ENCODE measurements around the gene UBE4B. TPM values are rescaled to one million over a fixed set of nuclear protein-coding genes. Genes with fewer than 3 reads are reported as not detected.

The UBE4B gene
- total and polyA plus RNA-seq, 2 of the 4 experiments (the other 2 are of a cell fraction) = 26.5 to 39.3 TPM

DNA sequence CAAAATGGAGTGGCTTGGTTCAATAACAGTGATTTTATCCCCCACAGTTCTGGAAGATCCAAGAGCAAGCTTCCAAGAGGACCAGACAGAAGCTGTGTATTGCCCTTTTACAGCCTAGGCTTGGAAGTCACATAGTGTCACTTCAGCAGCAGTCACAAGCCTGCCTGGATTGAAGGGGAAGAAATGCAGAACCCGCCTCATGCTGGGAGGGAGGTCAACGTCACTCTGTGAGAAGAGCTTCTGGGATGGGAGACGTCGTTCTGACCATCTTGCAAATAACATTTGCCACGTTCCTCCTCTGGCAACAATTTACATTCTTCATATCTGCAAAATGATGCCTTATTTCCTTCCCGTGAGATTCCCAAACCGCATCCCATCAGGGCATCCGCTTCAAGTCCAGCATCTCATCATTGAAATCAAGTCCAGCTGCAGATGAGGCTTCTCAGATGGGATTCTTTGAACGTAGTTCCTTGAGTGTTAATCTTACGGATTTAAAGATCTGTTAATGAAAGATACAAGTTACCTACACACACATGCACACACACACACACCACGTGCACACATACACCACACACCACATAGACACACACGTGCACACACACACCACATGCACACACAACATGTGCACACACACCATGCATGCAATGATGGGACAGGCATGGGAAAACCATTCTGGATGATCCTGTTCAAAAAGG is 153.7 kb downstream of the UBE4B start:
- dilution Hi-C loops (cut with HindIII; ENCODE audit: low sequenced_read_pairs, unreplicated experiment) (no loop called here), in situ Hi-C loops (cut with MboI; ENCODE audit: low sequenced_read_pairs) (no loop called here), intact Hi-C loops (cut with micrococcal nuclease) (no loop called here)
- Histone ChIP-seq H2BK15ac (ENCODE audit: low read depth, low read length) (no peak overlapping the region), H3K9ac (ENCODE audit: low read depth, low read length) (no peak overlapping the region), H4K20me1 (ENCODE audit: insufficient read depth, low read length) (no peaks in the 10 kb centered on the region), H3K9me3 (ENCODE audit: control insufficient read depth, insufficient read depth, low read length) (no peaks in the 10 kb centered on the region), H3K4me2 (ENCODE audit: low read depth, low read length) (no peak overlapping the region), H3K79me1 (ENCODE audit: low read depth in 1 of 2, low read length in 2 of 2) (no peaks in the 10 kb centered on the region), H3K14ac (replicated peaks; ENCODE audit: low read depth, low read length) (no peak overlapping the region), H3K27me3 (ENCODE audit: control insufficient read depth, insufficient read depth, low read length) (no peaks in the 10 kb centered on the region), H3K27ac (ENCODE audit: insufficient read depth, low read length) (no peak overlapping the region), H3K4me3 (ENCODE audit: insufficient read depth, low read depth, low read length) (no peak overlapping the region), H2BK20ac (ENCODE audit: low read depth, low read length) (no peak overlapping the region), H3K23ac (ENCODE audit: low read depth, low read length) (no peak overlapping the region), H2AK5ac (ENCODE audit: low read depth, low read length) (no peak overlapping the region), H2BK120ac (ENCODE audit: low read depth, low read length) (no peak overlapping the region), H3K4ac (ENCODE audit: low read depth, low read length) (no peak overlapping the region), H3K56ac (ENCODE audit: extremely low read depth, insufficient read depth, low read length) (no peak overlapping the region), H4K5ac (ENCODE audit: low read depth, low read length) (no peak overlapping the region), H2BK5ac (ENCODE audit: low read depth, low read length, poor library complexity, severe bottlenecking) (no peak overlapping the region), H3K4me1 (ENCODE audit: control insufficient read depth, insufficient read depth, low read length) (no peaks in the 10 kb centered on the region), H2AFZ (replicated peaks; ENCODE audit: low read length, poor library complexity) (no peak overlapping the region), H3K18ac (ENCODE audit: low read depth, low read length) (no peak overlapping the region), H4K8ac (ENCODE audit: low read depth in 2 of 2, low read length in 2 of 2) (no peak overlapping the region), H2AK9ac (replicated peaks; ENCODE audit: low read depth, low read length, poor library complexity) (no peak overlapping the region), H3K9me1 (ENCODE audit: insufficient read depth, low read length) (no peaks in the 10 kb centered on the region), H3K36me3 (ENCODE audit: control insufficient read depth, insufficient read depth, low read length) (no peaks in the 10 kb centered on the region), H4K91ac (ENCODE audit: insufficient read depth, low read depth, low read length) (no peak overlapping the region)
- no TSS peak for BruUV-seq (replicated peaks)
- WGBS, 2 experiments (ENCODE audit: extremely low coverage in 2 of 2, insufficient read length in 1 of 2) = no CpG with 5 or more reads among the region's 12 CpGs
- CTCF ChIA-PET = no interaction called here
- ATAC-seq (ENCODE audit: low read depth) (no peak), DNase-seq (no peak)
- TF ChIP-seq MAFK (IDR thresholded peaks at IDR 0.05; ENCODE audit: low read depth, low read length) = no peak
- no peak for TF ChIP-seq RFX5 (IDR thresholded peaks at IDR 0.05; ENCODE audit: low read depth, low read length)
- no peak for TF ChIP-seq SMC3 (IDR thresholded peaks at IDR 0.05; ENCODE audit: low read depth, low read length)
- TF ChIP-seq MXI1 (IDR thresholded peaks at IDR 0.05; ENCODE audit: borderline replicate concordance, low read depth, low read length) = no peak
- no peak for TF ChIP-seq RCOR1 (IDR thresholded peaks at IDR 0.05; ENCODE audit: insufficient replicate concordance, low read length)
- TF ChIP-seq POLR2A (IDR thresholded peaks at IDR 0.05; ENCODE audit: low read depth, low read length) = no peak
- POLR2A ChIA-PET (ENCODE audit: unreplicated experiment) = no interaction called here
